ENCODE data around the gene SV2C. TPM values are rescaled to one million over a fixed set of nuclear protein-coding genes. Genes with fewer than 3 reads are reported as not detected.

SV2C gene
- total and polyA plus RNA-seq, 2 donors (not counting 1 experiment from before 2014, with no cell fraction given), result not detected

- H3K36me3 ChIP-seq (ENCODE audit: control insufficient read depth, insufficient read depth, low read length), result no peaks in the 10 kb centered on the region
- DNase-seq (ENCODE audit: low read depth in 2 of 2), result no peak
- no peak for TF ChIP-seq CTCF (conservative IDR thresholded peaks at IDR 0.05 in 1 of 2, IDR thresholded peaks at IDR 0.05 in 1 of 2; ENCODE audit: low read depth in 1 of 2, low read length in 2 of 2)
- TF ChIP-seq EZH2 (IDR thresholded peaks at IDR 0.05; ENCODE audit: low read length, missing control alignments), result no peak
- H3K4me1 ChIP-seq (ENCODE audit: control insufficient read depth, extremely low read depth, insufficient read depth, low read length), result no peaks in the 10 kb centered on the region
- no peaks in the 10 kb centered on the region for H4K20me1 ChIP-seq (ENCODE audit: control insufficient read depth, extremely low read depth, insufficient read depth, low read length)
- H3K27me3 ChIP-seq (ENCODE audit: control insufficient read depth, insufficient read depth, low read length), result no peaks in the 10 kb centered on the region
- no peaks in the 10 kb centered on the region for H3K9me3 ChIP-seq (ENCODE audit: control insufficient read depth, insufficient read depth, low read depth, low read length)
- H3K4me3 ChIP-seq (replicated peaks in 1 of 4; ENCODE audit: control extremely low read depth in 1 of 4, insufficient read depth in 1 of 4, low read depth in 3 of 4, low read length in 4 of 4), result no peak overlapping the region
- H3K4me2 ChIP-seq (ENCODE audit: extremely low read depth, insufficient read depth, low read length), result no peak overlapping the region
- no peak overlapping the region for H3K9ac ChIP-seq (ENCODE audit: insufficient read depth, low read length)
- no peak overlapping the region for H3K27ac ChIP-seq (ENCODE audit: insufficient read depth, low read length)
- H2AFZ ChIP-seq (ENCODE audit: low read length), result no peak overlapping the region
- H3K79me2 ChIP-seq (ENCODE audit: control insufficient read depth, insufficient read depth, low read length), result no peaks in the 10 kb centered on the region
Measured at GRCh38 chr5:76149636-76150035, 66.5 kb downstream of the SV2C start.

GRCh38 chr5:76152161-76152560, 69.0 kb downstream of the SV2C start:
- DNase-seq (ENCODE audit: low read depth in 2 of 2), result no peak
- Histone ChIP-seq H3K79me2 (ENCODE audit: control insufficient read depth, insufficient read depth, low read length) (no peaks in the 10 kb centered on the region), H3K27me3 (ENCODE audit: control insufficient read depth, insufficient read depth, low read length) (no peaks in the 10 kb centered on the region), H3K4me1 (ENCODE audit: control insufficient read depth, extremely low read depth, insufficient read depth, low read length) (no peaks in the 10 kb centered on the region), H3K36me3 (ENCODE audit: control insufficient read depth, insufficient read depth, low read length) (no peaks in the 10 kb centered on the region), H4K20me1 (ENCODE audit: control insufficient read depth, extremely low read depth, insufficient read depth, low read length) (no peaks in the 10 kb centered on the region), H3K4me2 (ENCODE audit: extremely low read depth, insufficient read depth, low read length) (no peak overlapping the region), H3K4me3 (replicated peaks in 1 of 4; ENCODE audit: control extremely low read depth in 1 of 4, insufficient read depth in 1 of 4, low read depth in 3 of 4, low read length in 4 of 4) (no peak overlapping the region), H3K9ac (ENCODE audit: insufficient read depth, low read length) (no peak overlapping the region), H3K27ac (ENCODE audit: insufficient read depth, low read length) (no peak overlapping the region), H2AFZ (ENCODE audit: low read length) (no peak overlapping the region), H3K9me3 (ENCODE audit: control insufficient read depth, insufficient read depth, low read depth, low read length) (no peaks in the 10 kb centered on the region)
- TF ChIP-seq CTCF (conservative IDR thresholded peaks at IDR 0.05 in 1 of 2, IDR thresholded peaks at IDR 0.05 in 1 of 2; ENCODE audit: low read depth in 1 of 2, low read length in 2 of 2) (no peak), EZH2 (IDR thresholded peaks at IDR 0.05; ENCODE audit: low read length, missing control alignments) (no peak)

- H3K79me2 ChIP-seq (ENCODE audit: control insufficient read depth, insufficient read depth, low read length), result no peaks in the 10 kb centered on the region
- no peaks in the 10 kb centered on the region for H3K4me1 ChIP-seq (ENCODE audit: control insufficient read depth, extremely low read depth, insufficient read depth, low read length)
- no peak overlapping the region for H2AFZ ChIP-seq (ENCODE audit: low read length)
- no peaks in the 10 kb centered on the region for H3K9me3 ChIP-seq (ENCODE audit: control insufficient read depth, insufficient read depth, low read depth, low read length)
- H3K4me2 ChIP-seq (ENCODE audit: extremely low read depth, insufficient read depth, low read length), result no peak overlapping the region
- H3K27me3 ChIP-seq (ENCODE audit: control insufficient read depth, insufficient read depth, low read length), result no peaks in the 10 kb centered on the region
- no peak for DNase-seq (ENCODE audit: low read depth in 2 of 2)
- H3K36me3 ChIP-seq (ENCODE audit: control insufficient read depth, insufficient read depth, low read length), result no peaks in the 10 kb centered on the region
- H3K4me3 ChIP-seq (replicated peaks in 1 of 4; ENCODE audit: control extremely low read depth in 1 of 4, insufficient read depth in 1 of 4, low read depth in 3 of 4, low read length in 4 of 4), result no peak overlapping the region
- no peak overlapping the region for H3K27ac ChIP-seq (ENCODE audit: insufficient read depth, low read length)
- TF ChIP-seq EZH2 (IDR thresholded peaks at IDR 0.05; ENCODE audit: low read length, missing control alignments) (no peak), CTCF (conservative IDR thresholded peaks at IDR 0.05 in 1 of 2, IDR thresholded peaks at IDR 0.05 in 1 of 2; ENCODE audit: low read depth in 1 of 2, low read length in 2 of 2) (no peak)
- no peak overlapping the region for H3K9ac ChIP-seq (ENCODE audit: insufficient read depth, low read length)
- H4K20me1 ChIP-seq (ENCODE audit: control insufficient read depth, extremely low read depth, insufficient read depth, low read length), result no peaks in the 10 kb centered on the region
Measured at GRCh38 chr5:76152700-76153099, 69.5 kb downstream of the SV2C start.

Data from fibroblast of lung (primary cell).